Heart right ventricle (tissue), 16 donors: ENCODE results near the gene FAXC. TPM values are rescaled to one million over a fixed set of nuclear protein-coding genes. Genes with fewer than 3 reads are reported as not detected.
A peak's percentile ranks its signal among the peaks of the same experiment; 100 is the strongest.

ENCODE experiments used
- ATAC-seq, 8 donors: fragments of 200-7000 bp; cut with Tn5 transposase; one replicate each; pipeline ENCODE4 v1.9.1; 2020; ENCODE audit warnings: mild to moderate bottlenecking in 8 of 8, moderate library complexity in 8 of 8, moderate number of reproducible peaks in 1 of 8
- DNase-seq, 2 donors: peaks; one replicate each; pipeline ENCODE4 v3.0.0-alpha.2; 2020
- H3K27ac ChIP-seq, 10 donors: fragments of 200-600 bp; sonication (generic) in 2 of 10; one replicate each; pipeline versions ENCODE4 v1.5.0 to v1.8.0; 2020 to 2022; ENCODE audit warnings: mild to moderate bottlenecking in 3 of 10
- H3K27me3 ChIP-seq, 7 donors: fragments of 200-600 bp; one replicate each; pipeline ENCODE4 v1.8.0; 2021 to 2022; ENCODE audit warnings: mild to moderate bottlenecking in 2 of 7
- H3K36me3 ChIP-seq, 9 donors: fragments of 200-600 bp; sonication (generic) in 1 of 9; one replicate each; pipeline versions ENCODE4 v1.5.0 to v1.8.0; 2020 to 2022; ENCODE audit warnings: mild to moderate bottlenecking in 2 of 9
- H3K4me1 ChIP-seq, 9 donors: fragments of 200-600 bp; sonication (generic) in 1 of 9; one replicate each; pipeline versions ENCODE4 v1.5.0 to v1.8.0; 2020 to 2022; ENCODE audit warnings: mild to moderate bottlenecking in 4 of 9
- H3K4me3 ChIP-seq, 10 donors: fragments of 200-600 bp; sonication (generic) in 2 of 10; one replicate each; pipeline versions ENCODE4 v1.5.0 to v1.8.0; 2020 to 2022; ENCODE audit warnings: mild to moderate bottlenecking in 7 of 10, moderate library complexity in 2 of 10
- H3K9me3 ChIP-seq, 11 donors: fragments of 200-600 bp in 10 of 11; sonication (generic) in 2 of 11; one replicate each; pipeline versions ENCODE4 v1.5.0 to v1.8.0; 2013 to 2022; ENCODE audit warnings: mild to moderate bottlenecking in 2 of 11, control low read depth in 1 of 11, moderate library complexity in 1 of 11
- CTCF ChIP-seq, 9 donors: fragments of 200-600 bp; sonication (generic) in 2 of 9; IDR thresholded peaks; one replicate each; pipeline versions ENCODE4 v1.5.0 to v1.8.0; 2021 to 2022; ENCODE audit warnings: antibody characterized with exemption in 9 of 9, mild to moderate bottlenecking in 5 of 9, moderate library complexity in 1 of 9
- WGBS, 2 donors: extraction: QIAGEN DNeasy Blood & Tissue Kit; methylation state at CpG; one replicate each; pipeline ENCODE4 v1.1.7; 2013; ENCODE audit warnings: inconsistent platforms in 1 of 2; 5-methylcytosine and 5-hydroxymethylcytosine counted together
- intact Hi-C, 10 donors: fragments of 100-400 bp; cut with DNase I; formaldehyde crosslinking; loops; one replicate each; pipeline versions ENCODE4 v1.11.1 to v1.14.2; 2022
- polyA plus RNA-seq, 2 donors: library from polyadenylated mRNA; stranded (reverse); fragments of 200-250 nt; gene quantifications; one replicate each; pipeline ENCODE4 v1.2.3, GENCODE V29; 2013
- total RNA-seq, 10 donors: library from RNA; stranded (reverse); fragmentation: NEBNext Ultra II Directional in 3 of 10; extraction: Animal tissue kit (Norgen Biotek cat#: 25700) in 3 of 10; gene quantifications; one replicate each; pipeline versions ENCODE4 v1.2.1 to v1.2.4, GENCODE V29; 2021 to 2023
- donor health status: Arrhythmogenic right ventricular cardiomyopathy.
- donor health status: ischemic (EF 13 %, LVEDD 7.1; RV severe dilation, severe dysfunction).
- donor health status: healthy with polysubstance abuse.
- donor health status: DM: no; HTN: yes; CAD: no.
- donor health status: DM: no; HTN: no; CAD: no.
- donor health status: ischemic (EF 25% LVEDD 6.9; RV normal size, moderate dysfunction).
- donor health status: ischemic (EF 25% LVEDD 5.7; RV mildly dilated, moderate dysfunction).
- donor health status: healthy.
- donor health status: DM: yes; HTN: yes; CAD: no.
- donor health status: Ischemic cardiomyopathy.
- donor health status: ischemic (EF 35%, LVEDD 5.7; RV mildly dilated, moderate dysfunction).
- donor health status: nonischemic (EF 11% LVEDD 7.7; RV severe dilation, severe dysfunction).
- donor health status: DM: yes; HTN: yes; CAD: no.
- donor health status: PGD.
- donor health status: ischemic (EF 29% LVEDD 5.4; RV normal size, mild dysfunction).
- donor health status: nonischemic (EF 23%, LVEDD 6.1; RV moderate dilation, normal function).

Gene FAXC
- total and polyA plus RNA-seq, 12 donors, result 0.07 to 1.3 (median 0.36) TPM; not detected in 5

GRCh38 chr6:99393366-99393697 is 43.9 kb upstream of the FAXC start:
- H3K4me3 ChIP-seq, result peak overlapping the region; percentile 66 to 91 (median 77)
- peaks cover 0 to 16% (median 6%) of the 10 kb centered on the region in 9 donors for H3K4me1 ChIP-seq
- H3K27me3 ChIP-seq, result no peaks in the 10 kb centered on the region
- TF ChIP-seq CTCF (IDR thresholded peaks at IDR 0.05), result no peak
- H3K27ac ChIP-seq, result peak overlapping the region; percentile 44 to 91 (median 86)
- intact Hi-C loops, result loop anchor here in 1 of 10 donors (5.0 kb wide), 1 partner anchor 34 kb away; the partner anchor contains the start of gene PNISR
- 16 to 20% methylated on average over 2 of the region's 2 CpGs for WGBS, 2 donors
- DNase-seq (no peak), ATAC-seq (peak in 5 of 8 donors; percentile 7 to 21 (median 13))
- peaks cover 0 to 15% (median 4%) of the 10 kb centered on the region in 9 donors for H3K36me3 ChIP-seq
- H3K9me3 ChIP-seq, result no peaks in the 10 kb centered on the region

GRCh38 chr6:99390896-99391295 is 41.4 kb upstream of the FAXC start:
- intact Hi-C loops, result loop anchor here in 1 of 10 donors (5.0 kb wide), 1 partner anchor 36 kb away; the partner anchor contains the start of gene PNISR
- H3K27me3 ChIP-seq, result no peaks in the 10 kb centered on the region
- ATAC-seq (no peak), DNase-seq (no peak)
- no peak overlapping the region for H3K27ac ChIP-seq
- H3K4me1 ChIP-seq, result peaks cover 0 to 16% (median 6%) of the 10 kb centered on the region in 9 donors
- H3K36me3 ChIP-seq, result no peaks in the 10 kb centered on the region
- no peak for TF ChIP-seq CTCF (IDR thresholded peaks at IDR 0.05)
- no peaks in the 10 kb centered on the region for H3K9me3 ChIP-seq
- no peak overlapping the region for H3K4me3 ChIP-seq
- 92 to 93% methylated on average over 3 of the region's 3 CpGs for whole genome bisulfite sequencing, 2 donors

- TF ChIP-seq CTCF (IDR thresholded peaks at IDR 0.05), result no peak
- WGBS, 2 donors, result 96 to 99% methylated on average over 3 of the region's 3 CpGs
- H3K4me1 ChIP-seq, result no peaks in the 10 kb centered on the region
- peaks cover 0 to 13% (median 0%) of the 10 kb centered on the region in 9 donors for H3K36me3 ChIP-seq
- no peaks in the 10 kb centered on the region for H3K27me3 ChIP-seq
- H3K4me3 ChIP-seq, result no peak overlapping the region
- ATAC-seq (no peak), DNase-seq (no peak)
- H3K27ac ChIP-seq, result no peak overlapping the region
- no peaks in the 10 kb centered on the region for H3K9me3 ChIP-seq
- intact Hi-C loops, result no loop called here
These were observed 35.0 kb upstream of the FAXC start for GRCh38 chr6:99384507-99384906.

GRCh38 chr6:99378636-99379035 is 29.2 kb upstream of the FAXC start:
- no peak for TF ChIP-seq CTCF (IDR thresholded peaks at IDR 0.05)
- Histone ChIP-seq H3K9me3 (no peaks in the 10 kb centered on the region), H3K36me3 (peaks cover 0 to 28% (median 0%) of the 10 kb centered on the region in 9 donors), H3K27me3 (no peaks in the 10 kb centered on the region), H3K27ac (no peak overlapping the region), H3K4me1 (no peaks in the 10 kb centered on the region), H3K4me3 (no peak overlapping the region)
- ATAC-seq, result no peak
- DNase-seq, result no peak
- intact Hi-C loops, result no loop called here
